CD14-positive monocyte (primary cell): ENCODE measurements around the gene SMCHD1. TPM values are rescaled to one million over a fixed set of nuclear protein-coding genes. Genes with fewer than 3 reads are reported as not detected.

Experiments used
- DNase-seq, 3 donors: peaks; one replicate each; pipeline ENCODE4 v3.0.0-alpha.2; 2011 to 2022
- H2AFZ ChIP-seq: 2 replicates; pipeline ENCODE4 v1.6.0; 2012; ENCODE audit warnings: mild to moderate bottlenecking, low read depth, low read length, inconsistent platforms; ENCODE audit not compliant: insufficient read depth, poor library complexity, severe bottlenecking
- H3K27ac ChIP-seq, 2 donors: 1 replicate in 1 of 2; 2 replicates in 1 of 2; pipeline ENCODE4 v1.5.1; 2012 to 2013; ENCODE audit warnings: low read length in 2 of 2, control low read depth in 1 of 2, inconsistent platforms in 1 of 2, low read depth in 1 of 2, mild to moderate bottlenecking in 1 of 2
- H3K27me3 ChIP-seq, 2 donors: one replicate each; pipeline versions ENCODE4 v1.6.0 to v1.6.1; 2011 to 2013; ENCODE audit warnings: low read length in 2 of 2; ENCODE audit not compliant: control insufficient read depth in 2 of 2, insufficient read depth in 2 of 2
- H3K36me3 ChIP-seq, 2 donors: replicated peaks in 1 of 2; 1 replicate in 1 of 2; 2 replicates in 1 of 2; pipeline versions ENCODE4 v1.5.1 to v1.6.1; 2012 to 2013; ENCODE audit warnings: low read length in 2 of 2, control low read depth in 1 of 2, inconsistent platforms in 1 of 2, mild to moderate bottlenecking in 1 of 2; ENCODE audit not compliant: insufficient read depth in 2 of 2, control insufficient read depth in 1 of 2
- H3K4me1 ChIP-seq, 2 donors: 1 replicate in 1 of 2; 2 replicates in 1 of 2; pipeline versions ENCODE4 v1.5.1 to v1.6.1; 2012 to 2013; ENCODE audit warnings: low read length in 2 of 2, control low read depth in 1 of 2, inconsistent platforms in 1 of 2, mild to moderate bottlenecking in 1 of 2, moderate library complexity in 1 of 2; ENCODE audit not compliant: insufficient read depth in 2 of 2, control insufficient read depth in 1 of 2
- H3K4me2 ChIP-seq: replicated peaks from 2 replicates; pipeline ENCODE3; 2012; ENCODE audit warnings: low read length, moderate library complexity, mild to moderate bottlenecking; ENCODE audit not compliant: poor library complexity, severe bottlenecking; ENCODE audit errors: extremely low read depth
- H3K4me3 ChIP-seq, 3 experiments: fragments of 200-600 bp in 1 of 3; sonication (generic) in 1 of 3; replicated peaks in 1 of 3; 1 replicate in 2 of 3; 2 replicates in 1 of 3; pipeline ENCODE4 v1.5.1; 2011 to 2013; ENCODE audit warnings: low read length in 3 of 3, mild to moderate bottlenecking in 3 of 3, control low read depth in 2 of 3, low read depth in 2 of 3, inconsistent platforms in 1 of 3, moderate library complexity in 1 of 3
- H3K79me2 ChIP-seq: 2 replicates; pipeline ENCODE4 v1.6.0; 2012; ENCODE audit warnings: mild to moderate bottlenecking, control low read depth, inconsistent platforms, low read length, moderate library complexity; ENCODE audit not compliant: insufficient read depth
- H3K9ac ChIP-seq: 2 replicates; pipeline ENCODE4 v1.6.0; 2017; ENCODE audit warnings: low read length, mild to moderate bottlenecking; ENCODE audit not compliant: insufficient read depth, poor library complexity, severe bottlenecking
- H3K9me3 ChIP-seq, 2 donors: replicated peaks in 1 of 2; 1 replicate in 1 of 2; 2 replicates in 1 of 2; pipeline versions ENCODE4 v1.5.1 to v1.6.1; 2012 to 2013; ENCODE audit warnings: low read length in 2 of 2, control low read depth in 1 of 2; ENCODE audit not compliant: control insufficient read depth in 1 of 2, insufficient read depth in 1 of 2
- H4K20me1 ChIP-seq: 2 replicates; pipeline ENCODE4 v1.6.0; 2012; ENCODE audit warnings: mild to moderate bottlenecking, low read length, control low read depth, moderate library complexity; ENCODE audit not compliant: insufficient read depth
- H3K27ac Mint-ChIP-seq, 7 donors: one replicate each; pipeline ENCODE4 v1.8.0; 2020; ENCODE audit warnings: mild to moderate bottlenecking in 7 of 7, mixed read lengths in 7 of 7, moderate library complexity in 6 of 7, inconsistent platforms in 2 of 7
- H3K27me3 Mint-ChIP-seq, 3 donors: one replicate each; pipeline ENCODE4 v1.8.0; 2021 to 2022; ENCODE audit warnings: low read depth in 3 of 3, mild to moderate bottlenecking in 3 of 3, mixed read lengths in 3 of 3, moderate library complexity in 3 of 3, inconsistent platforms in 1 of 3
- H3K36me3 Mint-ChIP-seq, 2 donors: one replicate each; pipeline ENCODE4 v1.8.0; 2020; ENCODE audit warnings: mixed read lengths in 2 of 2, inconsistent platforms in 1 of 2, mild to moderate bottlenecking in 1 of 2
- H3K4me1 Mint-ChIP-seq: one replicate; pipeline ENCODE4 v1.8.0; 2020; ENCODE audit warnings: mild to moderate bottlenecking, mixed read lengths
- H3K4me3 Mint-ChIP-seq, 2 donors: one replicate each; pipeline ENCODE4 v1.8.0; 2020; ENCODE audit warnings: mild to moderate bottlenecking in 2 of 2, mixed read lengths in 2 of 2, moderate library complexity in 1 of 2
- H3K9me3 Mint-ChIP-seq, 7 donors: one replicate each; pipeline ENCODE4 v1.8.0; 2020 to 2022; ENCODE audit warnings: mixed read lengths in 7 of 7, mild to moderate bottlenecking in 6 of 7, moderate library complexity in 6 of 7, inconsistent platforms in 2 of 7
- WGBS: methylation state at CpG from one replicate; pipeline ENCODE4 v1.1.5; 2013; ENCODE audit warnings: missing lambda C conversion rate; ENCODE audit not compliant: insufficient coverage; 5-methylcytosine and 5-hydroxymethylcytosine counted together
- intact Hi-C, 2 donors: fragments of 100-400 bp; cut with micrococcal nuclease; formaldehyde crosslinking; loops; one replicate each; pipeline versions ENCODE4 v1.15.0 to v1.15.1; 2023
- polyA plus RNA-seq, 3 donors: library from polyadenylated mRNA; depleted of rRNA in 1 of 3; unstranded in 2 of 3; stranded (reverse) in 1 of 3; fragments of 300-500 nt in 2 of 3; fragments of >200 nt in 1 of 3; fragmentation: Illumina TruSeq in 2 of 3; gene quantifications; 1 replicate in 2 of 3; 2 replicates in 1 of 3; pipeline ENCODE4 v1.2.3, GENCODE V29; 2012 to 2021
- TF ChIP-seq, protein P1 (sequence below): fragments of 200-600 bp; IDR thresholded peaks from one replicate; pipeline ENCODE4 v1.8.0; 2022; ENCODE audit warnings: antibody characterized with exemption, mild to moderate bottlenecking

SMCHD1 gene
- polyA plus RNA-seq, 3 donors, result 12.7 to 45.5 (median 16.8) TPM

DNA sequence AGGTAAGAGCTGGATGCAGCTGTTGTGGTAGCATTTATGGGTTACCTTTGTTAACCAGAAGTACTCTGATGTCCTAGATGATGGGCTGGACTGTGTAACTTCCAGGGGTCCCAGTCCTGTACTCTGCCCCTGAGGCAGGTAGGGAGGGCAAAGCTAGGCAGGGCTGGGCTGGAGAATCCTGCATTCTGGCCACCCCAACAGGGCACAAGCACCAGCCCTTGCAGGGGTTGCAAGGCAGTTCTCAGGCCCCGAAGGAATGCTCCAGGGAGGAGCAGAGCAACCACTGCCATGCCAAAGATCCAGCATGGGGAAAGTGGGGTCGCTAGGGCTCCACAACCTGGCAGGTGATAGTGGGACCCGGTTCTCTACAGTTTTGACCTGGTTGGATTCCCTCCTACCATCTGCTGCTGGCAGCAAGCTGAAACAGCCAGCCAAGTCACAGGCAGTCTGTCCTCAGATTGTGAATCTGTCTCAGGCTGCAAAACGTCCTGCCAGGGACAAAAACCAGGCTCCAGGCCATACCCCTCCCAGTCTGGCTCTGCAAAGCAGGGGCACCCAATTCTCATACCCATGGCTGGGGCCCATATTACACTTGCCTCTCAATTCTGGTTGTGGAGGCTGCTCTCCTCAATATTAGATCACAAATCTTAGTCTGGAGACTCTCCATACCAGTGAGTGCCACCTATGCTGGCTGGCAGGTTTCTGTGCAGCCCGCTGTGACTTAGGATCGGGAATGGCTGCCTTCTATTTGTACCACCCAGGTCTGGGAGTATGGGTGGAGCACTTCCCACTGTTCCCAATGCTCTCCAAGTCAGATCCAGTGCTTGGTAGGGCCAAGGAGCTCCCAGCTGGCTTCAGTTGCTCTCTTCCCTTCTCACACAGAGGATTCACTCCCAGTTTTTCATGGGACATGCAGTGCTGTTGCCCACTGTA, 61.1 kb downstream of the SMCHD1 start:
- intact Hi-C loops, result loop anchor here in 1 of 2 donors (10.0 kb wide), 1 partner anchor 52 kb away; no protein-coding TSS in a partner anchor
- H2AFZ ChIP-seq, result no peak overlapping the region
- H3K9ac ChIP-seq, result no peak overlapping the region
- peaks cover 73% of the 10 kb centered on the region for H3K79me2 ChIP-seq
- Mint-ChIP-seq H3K36me3 (peaks cover 82 to 95% of the 10 kb centered on the region in 2 donors), H3K27ac (peak overlapping the region in 3 of 7 donors; percentile 37 to 73 (median 60)), H3K4me1 (peaks cover 3% of the 10 kb centered on the region), H3K4me3 (no peak overlapping the region), H3K9me3 (peaks cover 0 to 3% (median 0%) of the 10 kb centered on the region in 7 donors), H3K27me3 (no peaks in the 10 kb centered on the region)
- H3K4me3 ChIP-seq, result no peak overlapping the region
- TF ChIP-seq, protein P1, sequence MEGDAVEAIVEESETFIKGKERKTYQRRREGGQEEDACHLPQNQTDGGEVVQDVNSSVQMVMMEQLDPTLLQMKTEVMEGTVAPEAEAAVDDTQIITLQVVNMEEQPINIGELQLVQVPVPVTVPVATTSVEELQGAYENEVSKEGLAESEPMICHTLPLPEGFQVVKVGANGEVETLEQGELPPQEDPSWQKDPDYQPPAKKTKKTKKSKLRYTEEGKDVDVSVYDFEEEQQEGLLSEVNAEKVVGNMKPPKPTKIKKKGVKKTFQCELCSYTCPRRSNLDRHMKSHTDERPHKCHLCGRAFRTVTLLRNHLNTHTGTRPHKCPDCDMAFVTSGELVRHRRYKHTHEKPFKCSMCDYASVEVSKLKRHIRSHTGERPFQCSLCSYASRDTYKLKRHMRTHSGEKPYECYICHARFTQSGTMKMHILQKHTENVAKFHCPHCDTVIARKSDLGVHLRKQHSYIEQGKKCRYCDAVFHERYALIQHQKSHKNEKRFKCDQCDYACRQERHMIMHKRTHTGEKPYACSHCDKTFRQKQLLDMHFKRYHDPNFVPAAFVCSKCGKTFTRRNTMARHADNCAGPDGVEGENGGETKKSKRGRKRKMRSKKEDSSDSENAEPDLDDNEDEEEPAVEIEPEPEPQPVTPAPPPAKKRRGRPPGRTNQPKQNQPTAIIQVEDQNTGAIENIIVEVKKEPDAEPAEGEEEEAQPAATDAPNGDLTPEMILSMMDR, result no peak
- WGBS, result 99% methylated on average over 6 of the region's 6 CpGs
- peaks cover 91 to 99% of the 10 kb centered on the region in 2 donors for H3K36me3 ChIP-seq
- H3K27me3 ChIP-seq, result no peaks in the 10 kb centered on the region
- H3K4me2 ChIP-seq, result no peak overlapping the region
- no peaks in the 10 kb centered on the region for H3K4me1 ChIP-seq
- peak overlapping the region in 1 of 2 donors; percentile 20 for H3K27ac ChIP-seq
- H4K20me1 ChIP-seq, result peaks cover 99% of the 10 kb centered on the region
- H3K9me3 ChIP-seq, result no peaks in the 10 kb centered on the region
- no peak for DNase-seq

DNA sequence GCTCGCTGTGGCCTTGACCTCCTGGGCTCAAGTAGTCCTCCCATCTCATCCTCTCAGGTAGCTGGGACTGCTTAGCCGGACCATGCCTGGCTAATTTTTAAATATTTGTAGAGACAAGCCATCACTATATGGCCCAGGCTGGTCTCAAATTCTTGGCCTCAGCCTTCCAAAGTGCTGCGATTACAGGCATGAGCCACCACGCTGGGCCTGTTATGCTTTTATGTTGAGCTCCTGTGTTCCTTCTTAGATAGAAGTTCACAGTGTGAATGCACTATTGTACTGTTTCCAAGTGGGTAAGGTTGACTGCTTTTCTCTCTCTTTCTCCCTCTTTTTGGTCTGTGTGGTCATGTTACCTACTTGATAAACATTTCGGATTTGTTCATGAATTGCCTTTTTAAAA, 61.9 kb downstream of the SMCHD1 start:
- Histone ChIP-seq H3K9ac (no peak overlapping the region), H3K4me1 (no peaks in the 10 kb centered on the region), H3K27ac (no peak overlapping the region), H3K79me2 (peaks cover 73% of the 10 kb centered on the region), H2AFZ (no peak overlapping the region), H3K4me2 (no peak overlapping the region), H3K4me3 (no peak overlapping the region), H3K9me3 (no peaks in the 10 kb centered on the region), H4K20me1 (peaks cover 99% of the 10 kb centered on the region), H3K27me3 (no peaks in the 10 kb centered on the region), H3K36me3 (peaks cover 92 to 99% of the 10 kb centered on the region in 2 donors)
- Mint-ChIP-seq H3K27ac (no peak overlapping the region), H3K4me3 (no peak overlapping the region), H3K4me1 (peaks cover 3% of the 10 kb centered on the region), H3K27me3 (no peaks in the 10 kb centered on the region), H3K9me3 (peaks cover 0 to 3% (median 0%) of the 10 kb centered on the region in 7 donors), H3K36me3 (peaks cover 83 to 95% of the 10 kb centered on the region in 2 donors)
- 100% methylated on average over 2 of the region's 5 CpGs for WGBS
- no peak for DNase-seq
- intact Hi-C loops, result loop anchor here in 1 of 2 donors (10.0 kb wide), 1 partner anchor 53 kb away; no protein-coding TSS in a partner anchor
- TF ChIP-seq, protein P1, result no peak
